HepG2 (cell line): ENCODE data around the gene CRYGS. TPM values are rescaled to one million over a fixed set of nuclear protein-coding genes. Genes with fewer than 3 reads are reported as not detected.
A peak's percentile ranks its signal among the peaks of the same experiment; 100 is the strongest.

Experiments used
- CEBPG ChIP-seq: IDR thresholded peaks from 2 replicates; pipeline ENCODE4 v1.6.1; 2016
- KDM5B ChIP-seq: sonication (generic); formaldehyde crosslinking; IDR thresholded peaks from 2 replicates; pipeline ENCODE4 v1.4.0; 2020; ENCODE audit warnings: missing genetic modification reagents, mild to moderate bottlenecking, borderline replicate concordance
- SIX4 ChIP-seq: sonication (generic); formaldehyde crosslinking; IDR thresholded peaks from 2 replicates; pipeline ENCODE4 v1.4.0; 2020; ENCODE audit warnings: missing genetic modification reagents
- SNAI1 ChIP-seq: sonication (generic); formaldehyde crosslinking; IDR thresholded peaks from 2 replicates; pipeline ENCODE4 v1.5.0; 2020; ENCODE audit warnings: mild to moderate bottlenecking, missing genetic modification reagents, borderline replicate concordance
- TBX2 ChIP-seq: sonication (generic); formaldehyde crosslinking; IDR thresholded peaks from 2 replicates; pipeline ENCODE4 v1.5.0; 2020; ENCODE audit warnings: missing genetic modification reagents, mild to moderate bottlenecking, borderline replicate concordance
- ZFP91 ChIP-seq: sonication (generic); formaldehyde crosslinking; IDR thresholded peaks from 2 replicates; pipeline ENCODE4 v1.9.0; 2022; ENCODE audit warnings: missing genetic modification reagents, mild to moderate bottlenecking, borderline replicate concordance
- ZFX ChIP-seq: sonication (generic); formaldehyde crosslinking; IDR thresholded peaks from 2 replicates; pipeline ENCODE4 v1.4.0; 2020; ENCODE audit warnings: mild to moderate bottlenecking, low read depth, missing genetic modification reagents, moderate library complexity
- ZFY ChIP-seq: sonication (generic); formaldehyde crosslinking; IDR thresholded peaks from 2 replicates; pipeline ENCODE4 v1.4.0; 2020; ENCODE audit warnings: missing genetic modification reagents
- ZMAT3 ChIP-seq: sonication (generic); formaldehyde crosslinking; conservative IDR thresholded peaks from 2 replicates; pipeline ENCODE4 v1.7.0; 2021; ENCODE audit warnings: missing genetic modification reagents
- ZNF350 ChIP-seq: sonication (generic); formaldehyde crosslinking; IDR thresholded peaks from 2 replicates; pipeline ENCODE4 v1.4.0; 2020; ENCODE audit warnings: mild to moderate bottlenecking, low read depth, missing genetic modification reagents, borderline replicate concordance
- ZNF501 ChIP-seq: sonication (generic); formaldehyde crosslinking; IDR thresholded peaks from 2 replicates; pipeline ENCODE4 v1.5.1; 2020; ENCODE audit warnings: mild to moderate bottlenecking, moderate library complexity, missing genetic modification reagents
- ZNF556 ChIP-seq: sonication (generic); formaldehyde crosslinking; IDR thresholded peaks from 2 replicates; pipeline ENCODE4 v1.4.0; 2020; ENCODE audit warnings: mild to moderate bottlenecking, missing genetic modification reagents, borderline replicate concordance
- ZNF562 ChIP-seq: sonication (generic); formaldehyde crosslinking; IDR thresholded peaks from 2 replicates; pipeline ENCODE4 v1.8.0; 2022; ENCODE audit warnings: missing genetic modification reagents, borderline replicate concordance
- ZNF598 ChIP-seq: sonication (generic); formaldehyde crosslinking; IDR thresholded peaks from 2 replicates; pipeline ENCODE4 v1.5.1; 2020; ENCODE audit warnings: mild to moderate bottlenecking, missing genetic modification reagents, borderline replicate concordance
- ZNF737 ChIP-seq: sonication (generic); formaldehyde crosslinking; IDR thresholded peaks from 2 replicates; pipeline ENCODE4 v1.5.0; 2020; ENCODE audit warnings: missing genetic modification reagents, mild to moderate bottlenecking, borderline replicate concordance
- polyA plus RNA-seq, 8 experiments: library from polyadenylated mRNA; depleted of rRNA in 3 of 8; stranded (reverse) in 7 of 8; unstranded in 1 of 8; fragments of >200 nt; fragmentation: Illumina TruSeq in 4 of 8; extraction: Trizol in 4 of 8; gene quantifications; 2 replicates each; pipeline versions ENCODE4 v1.2.1 to v1.2.3, GENCODE V29; 2011 to 2016; ENCODE audit warnings: low read depth in 4 of 8, missing spikeins in 1 of 8, mixed read lengths in 1 of 8; ENCODE audit not compliant: insufficient read depth in 1 of 8
- total RNA-seq, 5 experiments: library from RNA; depleted of rRNA; stranded (reverse); fragments of >200 nt; fragmentation: Illumina TruSeq; extraction: Trizol; gene quantifications; 2 replicates each; pipeline ENCODE4 v1.2.3, GENCODE V29; 2016; ENCODE audit warnings: low read depth in 1 of 5
- TF ChIP-seq, protein P1 (sequence below): sonication (generic); formaldehyde crosslinking; conservative IDR thresholded peaks from 2 replicates; pipeline ENCODE4 v1.8.0; 2022; ENCODE audit warnings: mild to moderate bottlenecking, moderate library complexity, missing genetic modification reagents
- TF ChIP-seq, protein P2 (sequence below): sonication (generic); formaldehyde crosslinking; IDR thresholded peaks from 2 replicates; pipeline ENCODE4 v1.5.1; 2020; ENCODE audit warnings: missing genetic modification reagents, mild to moderate bottlenecking, borderline replicate concordance
- TF ChIP-seq, protein P3 (sequence below): sonication (generic); formaldehyde crosslinking; IDR thresholded peaks from 2 replicates; pipeline ENCODE4 v1.5.0; 2020; ENCODE audit warnings: mild to moderate bottlenecking, missing genetic modification reagents, borderline replicate concordance

The CRYGS gene
- total and polyA plus RNA-seq, 2 of the 13 experiments (the other 11 are each of a cell fraction or from before 2014, with no cell fraction given), result 2.1 to 6.7 TPM

DNA sequence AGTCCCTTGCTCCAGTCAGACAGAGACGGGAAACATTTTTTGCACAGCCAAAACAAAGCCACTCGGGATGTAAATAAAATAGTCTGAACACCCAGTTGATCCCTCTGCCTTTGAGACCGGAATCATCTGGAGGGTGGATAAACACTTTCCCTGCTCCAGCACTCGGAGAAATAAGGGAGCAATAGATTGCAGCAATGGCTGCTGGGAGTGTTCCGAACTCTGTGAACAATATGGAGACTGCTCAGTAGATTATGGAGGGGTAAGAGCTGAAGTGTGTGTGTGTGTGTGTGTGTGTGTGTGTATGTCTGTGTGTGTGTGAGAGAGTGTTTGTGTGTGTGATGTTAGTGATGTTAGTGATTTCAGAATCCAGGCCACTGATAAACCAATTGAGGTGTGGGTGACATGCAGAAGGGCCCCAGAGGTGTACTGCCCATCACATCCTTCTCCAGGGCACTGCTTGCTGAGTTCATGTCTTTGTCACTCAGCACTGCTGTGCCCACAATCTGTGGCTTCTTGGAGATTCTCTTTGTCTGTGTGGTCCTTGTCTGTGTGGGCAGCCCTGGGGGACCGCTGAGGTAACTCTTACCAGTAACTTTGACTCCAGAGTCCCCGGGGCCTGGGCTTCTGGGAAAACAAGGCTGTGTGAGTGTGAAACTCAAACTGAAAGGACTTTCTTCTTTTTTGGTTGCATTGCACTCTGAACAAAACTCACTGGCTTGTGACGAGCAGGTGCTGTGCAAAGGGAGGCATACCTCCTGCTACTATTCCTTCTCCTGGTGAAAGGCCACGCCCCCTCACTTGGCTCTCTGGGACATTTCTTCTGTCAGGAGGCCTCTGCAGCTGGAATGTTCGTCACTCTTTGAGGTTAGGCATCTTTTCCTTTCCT, 23.0 kb downstream of the CRYGS start (continued):
- TF ChIP-seq ZNF737 (no peak), ZNF501 (CRISPR knock-in tag) (peak; percentile 13; the same call in 1 of the 2 replicates), ZNF562 (CRISPR knock-in tag) (no peak), ZFY (CRISPR knock-in tag) (peak; percentile 31; the same call in 1 of the 2 replicates), TBX2 (CRISPR knock-in tag) (peak; percentile 33; the same call in 1 of the 2 replicates), ZMAT3 (no peak), ZNF350 (CRISPR knock-in tag) (0 out of 2 replicates have a peak, but pooled peaks have one; percentile 48), SNAI1 (CRISPR knock-in tag) (0 out of 2 replicates have a peak, but pooled peaks have one; percentile 42), ZNF556 (CRISPR knock-in tag) (no peak), ZNF598 (CRISPR knock-in tag) (0 out of 2 replicates have a peak, but pooled peaks have one; percentile 41), SIX4 (no peak), ZFP91 (CRISPR knock-in tag) (peak; percentile 15; the same call in 1 of the 2 replicates), KDM5B (0 out of 2 replicates have a peak, but pooled peaks have one; percentile 50), ZFX (CRISPR knock-in tag) (peak; percentile 40), CEBPG (peak; percentile 69)
- TF ChIP-seq, protein P1, sequence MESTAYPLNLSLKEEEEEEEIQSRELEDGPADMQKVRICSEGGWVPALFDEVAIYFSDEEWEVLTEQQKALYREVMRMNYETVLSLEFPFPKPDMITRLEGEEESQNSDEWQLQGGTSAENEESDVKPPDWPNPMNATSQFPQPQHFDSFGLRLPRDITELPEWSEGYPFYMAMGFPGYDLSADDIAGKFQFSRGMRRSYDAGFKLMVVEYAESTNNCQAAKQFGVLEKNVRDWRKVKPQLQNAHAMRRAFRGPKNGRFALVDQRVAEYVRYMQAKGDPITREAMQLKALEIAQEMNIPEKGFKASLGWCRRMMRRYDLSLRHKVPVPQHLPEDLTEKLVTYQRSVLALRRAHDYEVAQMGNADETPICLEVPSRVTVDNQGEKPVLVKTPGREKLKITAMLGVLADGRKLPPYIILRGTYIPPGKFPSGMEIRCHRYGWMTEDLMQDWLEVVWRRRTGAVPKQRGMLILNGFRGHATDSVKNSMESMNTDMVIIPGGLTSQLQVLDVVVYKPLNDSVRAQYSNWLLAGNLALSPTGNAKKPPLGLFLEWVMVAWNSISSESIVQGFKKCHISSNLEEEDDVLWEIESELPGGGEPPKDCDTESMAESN (CRISPR knock-in tag), result peak; percentile 96
- TF ChIP-seq, protein P2, sequence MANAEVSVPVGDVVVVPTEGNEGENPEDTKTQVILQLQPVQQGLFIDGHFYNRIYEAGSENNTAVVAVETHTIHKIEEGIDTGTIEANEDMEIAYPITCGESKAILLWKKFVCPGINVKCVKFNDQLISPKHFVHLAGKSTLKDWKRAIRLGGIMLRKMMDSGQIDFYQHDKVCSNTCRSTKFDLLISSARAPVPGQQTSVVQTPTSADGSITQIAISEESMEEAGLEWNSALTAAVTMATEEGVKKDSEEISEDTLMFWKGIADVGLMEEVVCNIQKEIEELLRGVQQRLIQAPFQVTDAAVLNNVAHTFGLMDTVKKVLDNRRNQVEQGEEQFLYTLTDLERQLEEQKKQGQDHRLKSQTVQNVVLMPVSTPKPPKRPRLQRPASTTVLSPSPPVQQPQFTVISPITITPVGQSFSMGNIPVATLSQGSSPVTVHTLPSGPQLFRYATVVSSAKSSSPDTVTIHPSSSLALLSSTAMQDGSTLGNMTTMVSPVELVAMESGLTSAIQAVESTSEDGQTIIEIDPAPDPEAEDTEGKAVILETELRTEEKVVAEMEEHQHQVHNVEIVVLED (CRISPR knock-in tag), result 0 out of 2 replicates have a peak, but pooled peaks have one; percentile 6
- TF ChIP-seq, protein P3, sequence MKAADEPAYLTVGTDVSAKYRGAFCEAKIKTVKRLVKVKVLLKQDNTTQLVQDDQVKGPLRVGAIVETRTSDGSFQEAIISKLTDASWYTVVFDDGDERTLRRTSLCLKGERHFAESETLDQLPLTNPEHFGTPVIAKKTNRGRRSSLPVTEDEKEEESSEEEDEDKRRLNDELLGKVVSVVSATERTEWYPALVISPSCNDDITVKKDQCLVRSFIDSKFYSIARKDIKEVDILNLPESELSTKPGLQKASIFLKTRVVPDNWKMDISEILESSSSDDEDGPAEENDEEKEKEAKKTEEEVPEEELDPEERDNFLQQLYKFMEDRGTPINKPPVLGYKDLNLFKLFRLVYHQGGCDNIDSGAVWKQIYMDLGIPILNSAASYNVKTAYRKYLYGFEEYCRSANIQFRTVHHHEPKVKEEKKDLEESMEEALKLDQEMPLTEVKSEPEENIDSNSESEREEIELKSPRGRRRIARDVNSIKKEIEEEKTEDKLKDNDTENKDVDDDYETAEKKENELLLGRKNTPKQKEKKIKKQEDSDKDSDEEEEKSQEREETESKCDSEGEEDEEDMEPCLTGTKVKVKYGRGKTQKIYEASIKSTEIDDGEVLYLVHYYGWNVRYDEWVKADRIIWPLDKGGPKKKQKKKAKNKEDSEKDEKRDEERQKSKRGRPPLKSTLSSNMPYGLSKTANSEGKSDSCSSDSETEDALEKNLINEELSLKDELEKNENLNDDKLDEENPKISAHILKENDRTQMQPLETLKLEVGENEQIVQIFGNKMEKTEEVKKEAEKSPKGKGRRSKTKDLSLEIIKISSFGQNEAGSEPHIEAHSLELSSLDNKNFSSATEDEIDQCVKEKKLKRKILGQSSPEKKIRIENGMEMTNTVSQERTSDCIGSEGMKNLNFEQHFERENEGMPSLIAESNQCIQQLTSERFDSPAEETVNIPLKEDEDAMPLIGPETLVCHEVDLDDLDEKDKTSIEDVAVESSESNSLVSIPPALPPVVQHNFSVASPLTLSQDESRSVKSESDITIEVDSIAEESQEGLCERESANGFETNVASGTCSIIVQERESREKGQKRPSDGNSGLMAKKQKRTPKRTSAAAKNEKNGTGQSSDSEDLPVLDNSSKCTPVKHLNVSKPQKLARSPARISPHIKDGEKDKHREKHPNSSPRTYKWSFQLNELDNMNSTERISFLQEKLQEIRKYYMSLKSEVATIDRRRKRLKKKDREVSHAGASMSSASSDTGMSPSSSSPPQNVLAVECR (CRISPR knock-in tag), result peak; percentile 51; the same call in 1 of the 2 replicates
